GM21390 (cell line): ENCODE results near the gene NPFFR1.

Experiments used
- ATAC-seq: cut with Tn5 transposase; IDR thresholded peaks from one replicate; pipeline ENCODE4 v1.9.1; 2021; ENCODE audit not compliant: unreplicated experiment

The NPFFR1 gene

GRCh38 chr10:70283445-70284399 lies at the start of gene NPFFR1:
TSS of gene NPFFR1 (minus strand) at chr10:70284004. CDS start at chr10:70283676, 328 bp downstream.
- no peak for ATAC-seq

- ATAC-seq: no peak
These were observed 49.5 kb upstream of the NPFFR1 start for GRCh38 chr10:70333268-70333667.

- ATAC-seq: peak; percentile 86
These were observed 47.9 kb upstream of the NPFFR1 start for GRCh38 chr10:70331486-70332268.

- ATAC-seq: no peak
These were observed 47.3 kb upstream of the NPFFR1 start for GRCh38 chr10:70331160-70331485.

- no peak for ATAC-seq
These were observed 46.9 kb upstream of the NPFFR1 start for GRCh38 chr10:70330671-70331070.

GRCh38 chr10:70328967-70329366 lies 45.2 kb upstream of the NPFFR1 start:
- no peak for ATAC-seq

- no peak for ATAC-seq
These were observed 44.2 kb upstream of the NPFFR1 start for GRCh38 chr10:70328018-70328417.

- no peak for ATAC-seq
These were observed 41.4 kb upstream of the NPFFR1 start for GRCh38 chr10:70324951-70325781.

- no peak for ATAC-seq
These were observed 40.6 kb upstream of the NPFFR1 start for GRCh38 chr10:70324339-70324861.

GRCh38 chr10:70323697-70324338 lies 40.0 kb upstream of the NPFFR1 start:
- no peak for ATAC-seq

- no peak for ATAC-seq
These were observed 39.4 kb upstream of the NPFFR1 start for GRCh38 chr10:70323138-70323696.

GRCh38 chr10:70321897-70322890 lies 38.4 kb upstream of the NPFFR1 start:
- ATAC-seq: no peak

- no peak for ATAC-seq
These were observed 37.4 kb upstream of the NPFFR1 start for GRCh38 chr10:70321233-70321632.

GRCh38 chr10:70320751-70321150 lies 36.9 kb upstream of the NPFFR1 start:
- ATAC-seq: no peak

- no peak for ATAC-seq
These were observed 36.0 kb upstream of the NPFFR1 start for GRCh38 chr10:70319824-70320223.

GRCh38 chr10:70319183-70319582 lies 35.4 kb upstream of the NPFFR1 start:
- no peak for ATAC-seq

- no peak for ATAC-seq
These were observed 34.1 kb upstream of the NPFFR1 start for GRCh38 chr10:70317943-70318318.

- no peak for ATAC-seq
These were observed 33.6 kb upstream of the NPFFR1 start for GRCh38 chr10:70317272-70317942.
